HEK293T (cell line): ENCODE results near the gene KCNQ5.

Source experiments
- CTCF ChIA-PET: fragments of 350-600 bp; formaldehyde crosslinking; extraction: SDS; loops from one replicate; lab custom pipeline; 2021; ENCODE audit warnings: antibody characterized with exemption, inconsistent platforms; lab: Yijun Ruan, JAX
- POLR2A ChIA-PET: fragments of 350-600 bp; formaldehyde crosslinking; extraction: SDS; loops from one replicate; lab custom pipeline; 2020; ENCODE audit warnings: antibody characterized with exemption, inconsistent platforms; lab: Yijun Ruan, JAX
- DNase-seq: peaks from one replicate; pipeline ENCODE4 v3.0.0; 2012; ENCODE audit warnings: mixed read lengths; ENCODE audit errors: extremely low spot score
- ARNT ChIP-seq: fragments of 450-650 bp; IDR thresholded peaks from 2 replicates; pipeline ENCODE4 v1.6.1; 2017; ENCODE audit warnings: mild to moderate bottlenecking
- BHLHE40 ChIP-seq: fragments of 450-650 bp; IDR thresholded peaks from 2 replicates; pipeline ENCODE4 v1.6.1; 2016; ENCODE audit warnings: mild to moderate bottlenecking, moderate library complexity, borderline replicate concordance
- CTBP1 ChIP-seq: fragments of 450-650 bp; IDR thresholded peaks from 2 replicates; pipeline ENCODE4 v1.6.1; 2016; ENCODE audit warnings: borderline replicate concordance
- ELF4 ChIP-seq: fragments of 450-650 bp; IDR thresholded peaks from 2 replicates; pipeline ENCODE4 v1.6.1; 2017; ENCODE audit warnings: antibody characterized with exemption
- FOXA1 ChIP-seq: fragments of 450-650 bp; IDR thresholded peaks from 2 replicates; pipeline ENCODE4 v1.6.1; 2016; ENCODE audit warnings: mild to moderate bottlenecking
- FOXK2 ChIP-seq: fragments of 450-650 bp; IDR thresholded peaks from 2 replicates; pipeline ENCODE4 v1.6.1; 2016; ENCODE audit warnings: mild to moderate bottlenecking
- FOXM1 ChIP-seq: fragments of 450-650 bp; IDR thresholded peaks from 2 replicates; pipeline ENCODE4 v1.6.1; 2017; ENCODE audit warnings: mild to moderate bottlenecking, borderline replicate concordance
- HDGF ChIP-seq: fragments of 450-650 bp; IDR thresholded peaks from 2 replicates; pipeline ENCODE4 v1.6.1; 2017; ENCODE audit warnings: antibody characterized with exemption, borderline replicate concordance
- L3MBTL2 ChIP-seq: fragments of 450-650 bp; conservative IDR thresholded peaks from 2 replicates; pipeline ENCODE4 v1.6.1; 2016; ENCODE audit warnings: mild to moderate bottlenecking
- LEF1 ChIP-seq: fragments of 450-650 bp; IDR thresholded peaks from 2 replicates; pipeline ENCODE4 v1.6.1; 2017; ENCODE audit warnings: mild to moderate bottlenecking, borderline replicate concordance
- NFRKB ChIP-seq: fragments of 450-650 bp; IDR thresholded peaks from 2 replicates; pipeline ENCODE4 v1.6.1; 2016; ENCODE audit warnings: mild to moderate bottlenecking, moderate library complexity
- SP1 ChIP-seq: fragments of 450-650 bp; IDR thresholded peaks from 2 replicates; pipeline ENCODE4 v1.6.1; 2017
- SUZ12 ChIP-seq: fragments of 450-650 bp; IDR thresholded peaks from 2 replicates; pipeline ENCODE4 v1.6.1; 2016; ENCODE audit warnings: mild to moderate bottlenecking
- TARDBP ChIP-seq: fragments of 450-650 bp; IDR thresholded peaks from 2 replicates; pipeline ENCODE4 v1.6.1; 2016
- ZNF384 ChIP-seq: fragments of 450-650 bp; IDR thresholded peaks from 2 replicates; pipeline ENCODE4 v1.6.1; 2016
- TF ChIP-seq, protein P1 (sequence below): fragments of 450-650 bp; IDR thresholded peaks from 2 replicates; pipeline ENCODE4 v1.6.1; 2016

Gene KCNQ5

DNA sequence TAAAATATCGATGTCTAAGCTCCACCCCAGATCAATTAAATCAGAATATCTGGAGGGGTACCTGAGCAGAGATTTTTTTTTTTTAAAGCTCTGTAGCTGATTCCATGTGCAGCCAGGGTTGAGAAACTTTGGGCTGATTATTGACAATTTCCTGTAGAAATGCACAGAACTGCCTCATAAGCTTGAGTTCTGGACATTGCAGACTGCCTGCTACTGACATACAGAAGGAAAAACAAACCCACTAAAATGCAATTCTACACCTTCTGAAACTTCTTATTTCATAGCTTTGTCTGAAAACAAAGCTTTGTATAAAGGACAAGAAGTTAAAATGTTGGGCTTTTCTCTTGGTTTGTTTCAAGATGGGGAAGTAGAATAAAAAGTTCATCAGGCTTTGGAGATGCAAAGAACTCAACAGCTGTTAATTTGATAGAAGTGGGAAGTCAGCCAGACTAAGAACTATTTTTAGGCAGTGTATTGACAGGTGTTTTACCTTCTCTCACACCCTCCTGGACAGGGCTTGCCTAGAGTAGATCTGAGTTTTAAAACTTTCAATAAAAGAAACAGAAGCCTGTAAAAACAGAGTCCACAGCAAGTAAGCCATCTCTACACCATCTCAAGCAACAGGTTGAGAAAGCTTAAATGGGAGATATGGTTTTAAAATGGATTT, 147.7 kb downstream of the KCNQ5 start:
- TF ChIP-seq BHLHE40 (no peak), ELF4 (no peak), NFRKB (no peak), HDGF (no peak)
- ChIA-PET POLR2A (no interaction called here), CTCF (no interaction called here)
- no peak for DNase-seq

- no peak for DNase-seq
- POLR2A ChIA-PET = no interaction called here
- TF ChIP-seq L3MBTL2 (no peak), FOXK2 (no peak), ELF4 (no peak), CTBP1 (no peak), BHLHE40 (no peak), ZNF384 (no peak), FOXA1 (no peak), SP1 (no peak), TARDBP (no peak), FOXM1 (no peak), SUZ12 (no peak), ARNT (no peak), NFRKB (no peak), HDGF (no peak), LEF1 (no peak)
- TF ChIP-seq, protein P1, sequence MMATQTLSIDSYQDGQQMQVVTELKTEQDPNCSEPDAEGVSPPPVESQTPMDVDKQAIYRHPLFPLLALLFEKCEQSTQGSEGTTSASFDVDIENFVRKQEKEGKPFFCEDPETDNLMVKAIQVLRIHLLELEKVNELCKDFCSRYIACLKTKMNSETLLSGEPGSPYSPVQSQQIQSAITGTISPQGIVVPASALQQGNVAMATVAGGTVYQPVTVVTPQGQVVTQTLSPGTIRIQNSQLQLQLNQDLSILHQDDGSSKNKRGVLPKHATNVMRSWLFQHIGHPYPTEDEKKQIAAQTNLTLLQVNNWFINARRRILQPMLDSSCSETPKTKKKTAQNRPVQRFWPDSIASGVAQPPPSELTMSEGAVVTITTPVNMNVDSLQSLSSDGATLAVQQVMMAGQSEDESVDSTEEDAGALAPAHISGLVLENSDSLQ = no peak
- CTCF ChIA-PET = no interaction called here
Observed at GRCh38 chr6:72770959-72771358, 149.1 kb downstream of the KCNQ5 start.

- POLR2A ChIA-PET = no interaction called here
Observed at GRCh38 chr6:72776456-72776855, 154.6 kb downstream of the KCNQ5 start.

DNA sequence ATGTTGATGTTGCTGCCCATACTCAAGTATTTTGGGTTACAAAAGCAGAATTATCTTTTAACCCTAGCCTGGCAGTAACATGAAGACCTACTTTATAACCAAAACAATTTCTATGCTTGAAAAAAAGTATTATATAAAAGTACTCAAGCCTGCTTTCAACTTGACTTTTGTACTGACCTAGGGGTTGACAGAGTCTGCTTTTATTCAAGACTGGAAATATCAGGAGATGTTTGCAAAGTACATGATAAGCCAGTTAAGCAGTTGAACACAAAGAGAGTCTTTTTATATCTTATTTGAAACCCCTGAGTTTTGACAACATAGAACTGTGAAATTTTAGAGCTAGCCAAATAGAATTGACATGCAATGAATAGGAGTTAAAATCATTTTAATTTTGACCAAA, 159.8 kb downstream of the KCNQ5 start:
- DNase-seq = no peak
- CTCF ChIA-PET = no interaction called here
- TF ChIP-seq TARDBP (no peak), CTBP1 (no peak)
- POLR2A ChIA-PET = no interaction called here

More at GRCh38 chr6:72776456-72776855, 154.6 kb downstream of the KCNQ5 start:
- TF ChIP-seq FOXM1 (no peak), HDGF (no peak), ELF4 (no peak), ARNT (no peak), FOXK2 (no peak), SUZ12 (no peak)
- CTCF ChIA-PET = no interaction called here
- no peak for DNase-seq

DNA sequence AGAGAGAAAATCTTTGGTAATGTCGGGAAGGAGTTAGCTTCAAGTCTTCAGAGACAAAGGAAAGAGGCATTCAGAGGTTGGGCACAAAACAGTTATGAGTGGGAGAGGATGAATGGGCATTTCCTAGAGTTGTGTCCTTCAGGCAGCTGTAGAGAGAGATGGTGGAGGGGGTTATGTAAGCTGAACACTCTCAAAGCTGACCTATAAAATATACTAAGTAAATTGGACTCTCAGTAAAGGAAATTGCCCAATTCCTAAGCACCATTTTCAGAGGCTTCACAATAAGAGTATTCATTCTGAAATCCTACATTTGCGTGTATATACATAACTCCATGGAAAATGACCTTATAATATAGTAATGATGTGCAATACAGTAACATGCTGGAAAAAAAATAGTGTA, 161.2 kb downstream of the KCNQ5 start:
- TF ChIP-seq HDGF (no peak), L3MBTL2 (no peak), BHLHE40 (no peak), FOXM1 (no peak), TARDBP (no peak), FOXK2 (no peak), LEF1 (no peak), SUZ12 (no peak), ARNT (no peak), FOXA1 (no peak), ZNF384 (no peak), CTBP1 (no peak), NFRKB (no peak), ELF4 (no peak), SP1 (no peak)
- TF ChIP-seq, protein P1 = no peak
- CTCF ChIA-PET = no interaction called here

GRCh38 chr6:72783666-72784065, 161.8 kb downstream of the KCNQ5 start:
- TF ChIP-seq ELF4 (no peak), BHLHE40 (no peak), TARDBP (no peak), HDGF (no peak), SUZ12 (no peak), FOXA1 (no peak), L3MBTL2 (no peak), LEF1 (no peak), CTBP1 (no peak), ARNT (no peak), SP1 (no peak), NFRKB (no peak), FOXM1 (no peak)
- TF ChIP-seq, protein P1 = no peak
- CTCF ChIA-PET = no interaction called here
- no peak for DNase-seq
- POLR2A ChIA-PET = no interaction called here

More for the DNA sequence above, 161.2 kb downstream of the KCNQ5 start:
- POLR2A ChIA-PET = no interaction called here
- no peak for DNase-seq

DNA sequence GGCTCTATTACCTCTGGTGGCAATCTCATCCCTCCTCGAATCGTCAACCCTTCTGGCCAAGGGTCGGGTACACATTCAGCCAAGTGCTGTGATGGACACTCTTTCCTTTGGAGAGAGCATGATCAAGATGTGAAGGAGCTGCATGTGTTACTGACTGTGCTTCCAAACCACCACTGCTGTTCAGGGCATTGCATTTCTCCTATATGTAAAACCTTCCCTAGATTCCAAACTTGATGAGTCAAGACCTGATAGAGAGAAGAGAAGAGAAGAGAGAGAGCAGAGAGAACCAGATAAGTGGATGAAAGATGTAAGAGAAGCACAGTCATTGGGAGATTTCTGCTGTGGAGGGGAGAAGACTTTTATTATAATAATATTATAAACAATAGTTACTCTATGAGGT, 162.2 kb downstream of the KCNQ5 start:
- TF ChIP-seq SP1 (no peak), BHLHE40 (no peak), L3MBTL2 (no peak)
- ChIA-PET POLR2A (no interaction called here), CTCF (no interaction called here)
- DNase-seq = no peak
